ENCODE data around the gene P4HA1.

DNA sequence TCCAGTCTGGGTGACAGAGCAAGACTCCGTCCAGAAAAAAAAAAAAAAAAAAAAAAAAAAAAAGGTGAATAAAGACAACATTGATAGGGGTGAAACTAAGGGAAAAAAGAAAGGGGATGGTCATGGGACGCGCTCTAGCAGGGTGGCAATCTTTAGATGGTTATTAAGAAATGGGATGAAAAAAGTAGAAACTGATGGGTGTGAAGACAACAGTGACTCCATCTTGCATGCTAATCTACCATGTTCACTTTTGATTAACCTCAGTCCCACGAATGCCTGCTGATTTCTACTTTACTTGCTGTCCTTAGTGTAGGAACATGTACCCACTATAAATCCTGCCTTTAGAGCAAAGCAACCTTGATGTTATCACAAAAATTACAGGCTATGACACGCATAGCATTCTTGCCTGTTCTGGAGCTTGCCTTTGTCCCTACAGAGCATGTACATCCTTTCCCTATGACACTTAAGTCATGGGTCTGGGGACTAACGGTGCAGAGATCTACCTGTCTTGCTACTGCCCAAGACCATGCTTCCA lies 38.5 kb downstream of the P4HA1 start:
- TF ChIP-seq TAF1 (IDR thresholded peaks at IDR 0.05; ENCODE audit: borderline replicate concordance, insufficient read depth, low read length) (no peak), SIN3A (IDR thresholded peaks at IDR 0.05; ENCODE audit: borderline replicate concordance, insufficient read depth, low read length) (no peak)
- TF ChIP-seq, protein P1, sequence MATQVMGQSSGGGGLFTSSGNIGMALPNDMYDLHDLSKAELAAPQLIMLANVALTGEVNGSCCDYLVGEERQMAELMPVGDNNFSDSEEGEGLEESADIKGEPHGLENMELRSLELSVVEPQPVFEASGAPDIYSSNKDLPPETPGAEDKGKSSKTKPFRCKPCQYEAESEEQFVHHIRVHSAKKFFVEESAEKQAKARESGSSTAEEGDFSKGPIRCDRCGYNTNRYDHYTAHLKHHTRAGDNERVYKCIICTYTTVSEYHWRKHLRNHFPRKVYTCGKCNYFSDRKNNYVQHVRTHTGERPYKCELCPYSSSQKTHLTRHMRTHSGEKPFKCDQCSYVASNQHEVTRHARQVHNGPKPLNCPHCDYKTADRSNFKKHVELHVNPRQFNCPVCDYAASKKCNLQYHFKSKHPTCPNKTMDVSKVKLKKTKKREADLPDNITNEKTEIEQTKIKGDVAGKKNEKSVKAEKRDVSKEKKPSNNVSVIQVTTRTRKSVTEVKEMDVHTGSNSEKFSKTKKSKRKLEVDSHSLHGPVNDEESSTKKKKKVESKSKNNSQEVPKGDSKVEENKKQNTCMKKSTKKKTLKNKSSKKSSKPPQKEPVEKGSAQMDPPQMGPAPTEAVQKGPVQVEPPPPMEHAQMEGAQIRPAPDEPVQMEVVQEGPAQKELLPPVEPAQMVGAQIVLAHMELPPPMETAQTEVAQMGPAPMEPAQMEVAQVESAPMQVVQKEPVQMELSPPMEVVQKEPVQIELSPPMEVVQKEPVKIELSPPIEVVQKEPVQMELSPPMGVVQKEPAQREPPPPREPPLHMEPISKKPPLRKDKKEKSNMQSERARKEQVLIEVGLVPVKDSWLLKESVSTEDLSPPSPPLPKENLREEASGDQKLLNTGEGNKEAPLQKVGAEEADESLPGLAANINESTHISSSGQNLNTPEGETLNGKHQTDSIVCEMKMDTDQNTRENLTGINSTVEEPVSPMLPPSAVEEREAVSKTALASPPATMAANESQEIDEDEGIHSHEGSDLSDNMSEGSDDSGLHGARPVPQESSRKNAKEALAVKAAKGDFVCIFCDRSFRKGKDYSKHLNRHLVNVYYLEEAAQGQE (IDR thresholded peaks at IDR 0.05; ENCODE audit: insufficient read depth in 1 of 2, low read depth in 2 of 2, low read length in 2 of 2), result no peak
